Spinal cord (tissue), 10 donors: ENCODE data around the gene SLC13A4. TPM values are rescaled to one million over a fixed set of nuclear protein-coding genes. Genes with fewer than 3 reads are reported as not detected.

ENCODE experiments used
- DNase-seq, 6 donors: peaks; one replicate each; pipeline versions ENCODE4 v3.0.0 to v3.0.0-alpha.2; 2013 to 2015; ENCODE audit warnings: low spot score in 6 of 6, low read depth in 4 of 6
- H3K27ac ChIP-seq: one replicate; pipeline ENCODE4 v1.5.1; 2013; ENCODE audit warnings: low read depth, low read length, control low read depth
- H3K27me3 ChIP-seq: one replicate; pipeline ENCODE4 v1.6.1; 2013; ENCODE audit warnings: low read length; ENCODE audit not compliant: control insufficient read depth, insufficient read depth
- H3K36me3 ChIP-seq: one replicate; pipeline ENCODE4 v1.6.1; 2013; ENCODE audit warnings: low read length; ENCODE audit not compliant: control insufficient read depth, insufficient read depth
- H3K4me1 ChIP-seq: one replicate; pipeline ENCODE4 v1.6.1; 2013; ENCODE audit warnings: low read length; ENCODE audit not compliant: control insufficient read depth, insufficient read depth
- H3K4me3 ChIP-seq: one replicate; pipeline ENCODE4 v1.5.1; 2013; ENCODE audit warnings: low read depth, low read length, control low read depth
- H3K9me3 ChIP-seq: one replicate; pipeline ENCODE4 v1.6.1; 2013; ENCODE audit warnings: low read length; ENCODE audit not compliant: control insufficient read depth, insufficient read depth
- WGBS: methylation state at CpG from one replicate; pipeline ENCODE4 v1.1.5; 2013; ENCODE audit warnings: missing lambda C conversion rate; ENCODE audit not compliant: insufficient coverage; 5-methylcytosine and 5-hydroxymethylcytosine counted together
- polyA plus RNA-seq, 2 donors: library from polyadenylated mRNA; unstranded; fragments of 120-200 nt; gene quantifications; one replicate each; pipeline ENCODE4 v1.2.1, GENCODE V29; 2013; ENCODE audit not compliant: insufficient read length in 2 of 2
- total RNA-seq, 2 donors: library from RNA; depleted of rRNA in 1 of 2; stranded (reverse); fragments of 120-200 nt in 1 of 2; fragments of >200 nt in 1 of 2; gene quantifications; one replicate each; pipeline versions ENCODE4 v1.2.3 to v1.2.4, GENCODE V29; 2013 to 2014
- donor health status: healthy.

Gene SLC13A4
- total and polyA plus RNA-seq, 4 donors: 5.0 to 936 (median 106) TPM

DNA sequence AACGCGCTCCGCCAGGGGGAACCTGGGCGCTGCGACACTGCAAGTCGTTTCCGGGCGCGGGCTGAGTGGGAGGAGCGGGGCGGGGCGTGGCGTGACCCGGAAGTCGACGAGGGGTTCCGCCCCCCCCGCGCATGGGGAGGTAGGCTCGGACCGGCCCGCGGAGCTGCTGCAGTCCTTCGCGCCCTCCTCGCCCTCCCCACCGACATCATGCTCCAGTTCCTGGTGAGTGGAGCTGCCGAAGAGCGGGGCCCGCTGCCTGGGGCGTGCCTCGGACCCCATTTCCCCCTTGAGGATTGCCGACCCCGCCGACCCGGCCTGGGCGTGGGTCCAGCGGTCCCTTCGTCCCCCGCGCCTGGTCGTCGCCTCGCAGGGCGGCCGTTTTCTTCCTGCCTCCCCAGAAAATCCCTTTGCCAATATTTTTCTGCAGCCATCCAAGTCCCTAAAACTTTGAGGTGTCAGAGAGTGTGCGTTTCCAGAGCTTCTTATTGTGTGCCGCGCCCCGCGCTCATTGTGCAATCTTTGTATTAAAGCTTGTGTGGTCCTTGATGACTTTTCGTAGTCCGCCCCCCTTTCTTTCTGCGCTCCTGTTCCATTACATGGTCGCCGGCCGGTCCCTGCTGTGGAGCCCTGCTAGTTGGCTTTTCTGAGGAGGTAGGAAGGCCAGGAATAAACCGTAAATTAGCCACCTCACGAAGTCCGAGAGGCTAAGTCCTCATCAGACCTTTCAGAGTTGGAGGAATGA lies 65.4 kb downstream of the SLC13A4 start, which contains the start of gene STMP1:
Gene STMP1 (plus strand): TSS at position 142 of the 742 bp plus-strand sequence.
- H3K9me3 ChIP-seq: no peaks in the 10 kb centered on the region
- H3K36me3 ChIP-seq: no peaks in the 10 kb centered on the region
- under 1% methylated on average over 53 of the region's 60 CpGs for WGBS
- peaks cover 15% of the 10 kb centered on the region for H3K4me1 ChIP-seq
- H3K27me3 ChIP-seq: no peaks in the 10 kb centered on the region
- peak within 1 kb of the TSS; percentile 91 for H3K4me3 ChIP-seq
- H3K27ac ChIP-seq: peak within 1 kb of the TSS; percentile 93
- DNase-seq: peak; percentile 82 to 98 (median 89)

DNA sequence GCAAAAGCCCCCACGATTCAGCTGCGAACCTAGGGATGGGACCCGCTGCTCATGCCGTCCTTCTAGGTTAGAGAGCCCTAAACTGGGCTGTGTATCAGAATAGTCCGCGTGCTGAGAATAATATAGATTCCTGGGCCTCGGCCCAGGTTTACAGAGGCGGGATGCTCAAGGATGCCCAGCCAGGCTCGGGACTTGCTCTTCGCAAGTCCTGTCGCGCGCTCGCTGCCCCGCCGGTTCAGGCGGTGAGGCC lies 65.9 kb downstream of the SLC13A4 start:
- H3K27ac ChIP-seq: peak overlapping the region; percentile 93
- H3K27me3 ChIP-seq: no peaks in the 10 kb centered on the region
- no peaks in the 10 kb centered on the region for H3K36me3 ChIP-seq
- DNase-seq: no peak
- H3K9me3 ChIP-seq: no peaks in the 10 kb centered on the region
- H3K4me1 ChIP-seq: peaks cover 15% of the 10 kb centered on the region
- 4% methylated on average over 17 of the region's 17 CpGs for WGBS
- peak overlapping the region; percentile 91 for H3K4me3 ChIP-seq

DNA sequence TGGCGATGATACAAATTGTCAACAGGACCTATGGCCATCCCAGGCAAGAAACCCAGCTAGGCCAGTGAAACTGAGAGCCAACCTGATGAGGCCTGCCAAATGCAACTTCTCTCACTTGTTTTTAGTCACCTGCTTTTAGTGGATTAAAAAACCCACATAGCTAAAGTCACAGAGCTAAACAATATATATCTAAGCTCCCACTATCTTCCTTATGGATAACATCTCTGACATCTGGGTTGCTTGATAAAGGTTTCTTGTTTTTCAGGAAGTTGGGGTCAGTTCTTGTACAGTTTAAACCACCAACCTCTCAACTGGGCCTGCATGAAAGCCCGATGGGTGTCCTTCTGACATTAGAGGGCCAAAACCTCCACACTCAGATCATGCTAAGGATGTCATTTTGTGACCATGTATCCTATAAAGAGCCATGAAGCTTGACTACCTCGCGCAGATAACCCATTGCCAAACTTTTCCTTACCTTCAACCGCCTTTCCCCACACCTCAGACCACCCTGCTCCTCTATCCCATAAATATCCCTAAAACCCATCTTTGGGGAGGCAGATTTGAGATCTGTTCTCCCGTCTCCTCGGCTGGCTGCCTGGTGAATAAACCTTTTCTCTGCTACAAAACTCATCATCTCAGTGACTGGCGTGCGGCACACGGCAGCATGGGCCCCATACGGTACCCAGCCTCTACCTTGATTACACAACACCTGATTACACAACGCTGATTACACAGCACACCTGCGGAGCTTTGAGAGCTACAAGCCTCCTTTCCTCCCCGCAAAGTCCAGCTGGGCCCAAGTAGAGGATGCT lies 66.5 kb downstream of the SLC13A4 start:
- DNase-seq: peak in 1 of 6 donors; percentile 6
- Histone ChIP-seq H3K27me3 (no peaks in the 10 kb centered on the region), H3K4me3 (peak overlapping the region; percentile 91), H3K36me3 (no peaks in the 10 kb centered on the region), H3K27ac (peak overlapping the region; percentile 93), H3K9me3 (no peaks in the 10 kb centered on the region), H3K4me1 (peaks cover 15% of the 10 kb centered on the region)
- WGBS: 75% methylated on average over 11 of the region's 14 CpGs

DNA sequence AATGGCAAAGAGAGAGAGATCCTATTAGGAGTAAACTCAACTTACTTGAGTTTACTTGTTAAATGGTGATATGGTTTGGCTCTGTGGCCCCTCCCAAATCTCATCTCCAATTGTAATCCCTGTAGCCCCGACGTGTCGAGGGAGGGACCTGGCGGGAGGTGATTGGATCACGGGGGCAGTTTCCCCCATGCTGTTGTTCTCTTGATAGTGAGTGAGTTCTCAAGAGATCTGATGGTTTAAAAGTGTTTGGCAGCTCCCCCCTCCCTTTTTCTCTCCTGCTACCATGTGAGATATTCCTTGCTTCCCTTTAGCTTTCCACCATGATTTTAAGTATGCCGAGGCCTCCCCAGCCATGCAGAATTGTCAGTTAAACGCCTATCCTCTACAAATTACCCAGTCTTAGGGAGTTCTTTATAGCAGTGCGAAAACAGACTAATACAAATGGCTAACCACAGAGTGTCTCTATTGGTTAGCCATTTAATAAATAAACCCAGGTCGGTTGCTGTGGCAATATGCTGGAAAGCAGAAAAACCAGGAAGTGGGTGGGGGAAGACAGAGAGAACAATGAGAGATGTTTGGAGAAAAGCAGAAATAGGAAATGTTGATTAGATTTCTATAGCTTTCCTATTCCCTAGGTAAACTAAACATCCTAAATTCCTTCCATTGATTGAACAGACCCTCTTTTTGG lies 68.7 kb downstream of the SLC13A4 start:
- Histone ChIP-seq H3K9me3 (no peaks in the 10 kb centered on the region), H3K4me1 (peaks cover 15% of the 10 kb centered on the region), H3K27me3 (no peaks in the 10 kb centered on the region), H3K27ac (no peak overlapping the region), H3K4me3 (no peak overlapping the region), H3K36me3 (no peaks in the 10 kb centered on the region)
- no peak for DNase-seq
- 80% methylated on average over 2 of the region's 9 CpGs for WGBS

DNA sequence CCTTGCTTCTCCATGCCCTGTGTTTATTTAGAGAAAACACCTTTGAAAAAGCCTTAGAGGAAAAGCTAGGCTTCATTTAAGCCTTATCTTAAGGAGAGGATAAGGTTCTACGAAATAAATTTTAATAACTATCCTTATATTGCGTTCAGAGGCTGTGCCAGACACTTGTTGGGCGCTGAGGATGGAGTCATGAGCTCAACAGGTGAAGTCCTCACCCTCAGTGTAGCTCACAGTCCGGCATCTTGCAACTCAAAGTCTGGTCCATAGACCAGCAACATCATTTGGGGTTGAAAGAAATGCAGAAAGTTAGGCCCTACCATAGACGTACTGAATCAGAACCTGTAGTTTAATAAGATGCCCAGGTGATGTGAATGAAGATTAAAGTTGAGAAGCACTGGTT lies 69.4 kb downstream of the SLC13A4 start:
- Histone ChIP-seq H3K4me3 (no peak overlapping the region), H3K9me3 (no peaks in the 10 kb centered on the region), H3K27me3 (no peaks in the 10 kb centered on the region), H3K4me1 (peaks cover 11% of the 10 kb centered on the region), H3K27ac (no peak overlapping the region), H3K36me3 (no peaks in the 10 kb centered on the region)
- DNase-seq: no peak
- WGBS: 100% methylated on average over 3 of the region's 5 CpGs

DNA sequence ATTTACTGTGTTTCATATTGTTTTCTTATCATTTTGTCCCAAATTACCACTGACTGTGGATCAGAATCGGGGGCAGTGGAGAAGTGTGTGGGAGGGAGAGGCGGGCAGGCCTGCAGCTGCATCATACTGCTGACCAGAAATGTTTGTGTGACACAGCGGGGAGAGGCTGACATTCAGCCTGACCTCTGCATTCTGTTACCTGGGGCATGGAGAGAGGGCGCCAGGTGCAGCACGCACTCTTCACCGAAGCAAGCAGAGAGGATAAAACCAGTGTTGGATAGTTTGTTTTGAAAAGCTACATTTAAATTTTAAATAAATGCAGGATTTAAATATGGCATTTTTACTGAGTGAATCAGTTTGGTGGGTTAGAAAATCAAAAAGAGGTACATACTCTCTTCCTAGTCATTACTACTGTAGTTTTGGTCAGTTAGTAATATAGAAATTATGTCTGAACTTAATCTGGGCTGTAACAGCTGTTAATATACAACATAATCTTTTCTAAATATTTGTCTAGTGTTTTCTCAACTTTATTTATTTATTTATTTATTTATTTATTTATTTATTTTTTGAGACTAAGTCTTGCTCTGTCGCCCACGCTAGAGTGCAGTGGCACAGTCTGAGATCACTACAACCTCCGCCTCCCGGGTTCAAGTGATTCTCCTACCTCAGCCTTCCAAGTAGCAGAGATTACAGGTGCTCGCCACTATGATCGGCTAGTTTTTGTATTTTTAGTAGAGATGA lies 74.5 kb downstream of the SLC13A4 start:
- Histone ChIP-seq H3K27ac (no peak overlapping the region), H3K36me3 (peaks cover 11% of the 10 kb centered on the region), H3K27me3 (no peaks in the 10 kb centered on the region), H3K9me3 (no peaks in the 10 kb centered on the region), H3K4me3 (no peak overlapping the region), H3K4me1 (no peaks in the 10 kb centered on the region)
- DNase-seq: no peak
- 65% methylated on average over 2 of the region's 12 CpGs for WGBS

DNA sequence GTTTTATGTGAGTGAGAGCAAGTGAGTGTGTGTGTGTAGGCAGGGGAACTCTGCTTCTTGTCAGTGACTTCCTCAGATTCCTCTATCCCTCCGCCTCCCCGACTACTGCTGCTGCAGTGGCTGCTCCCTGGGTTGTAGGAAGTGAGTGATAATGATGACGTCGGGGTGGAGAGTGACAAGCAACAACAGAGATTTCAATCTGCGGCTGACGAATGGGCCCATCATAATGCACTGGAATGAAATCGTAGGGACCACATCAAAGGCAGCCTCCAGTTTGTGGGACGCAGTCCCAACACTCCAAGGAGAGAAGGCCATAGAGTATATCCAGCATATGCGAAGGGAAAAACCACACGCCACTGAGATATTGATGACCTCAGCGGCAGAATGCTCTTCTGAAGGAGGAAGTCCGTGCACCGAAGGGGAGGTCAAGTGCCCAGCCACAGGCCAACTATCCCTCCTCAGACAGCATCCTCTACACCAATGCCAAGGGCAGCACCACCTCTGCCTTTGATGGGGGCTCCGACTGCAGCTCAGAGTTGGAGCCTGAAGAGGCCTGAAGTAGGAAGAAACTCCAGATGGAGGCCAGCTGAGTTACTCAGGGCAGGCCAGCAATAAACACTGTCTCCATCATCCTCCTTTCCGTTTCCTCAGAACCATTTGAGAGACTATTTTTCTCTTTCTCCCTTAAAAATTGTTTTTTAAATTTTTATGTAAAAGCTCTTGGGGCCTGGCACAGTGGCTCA lies 77.0 kb downstream of the SLC13A4 start:
- no peak for DNase-seq
- no peaks in the 10 kb centered on the region for H3K4me1 ChIP-seq
- 86% methylated on average over 9 of the region's 15 CpGs for WGBS
- H3K27ac ChIP-seq: no peak overlapping the region
- no peaks in the 10 kb centered on the region for H3K27me3 ChIP-seq
- H3K36me3 ChIP-seq: peaks cover 22% of the 10 kb centered on the region
- no peaks in the 10 kb centered on the region for H3K9me3 ChIP-seq
- no peak overlapping the region for H3K4me3 ChIP-seq

DNA sequence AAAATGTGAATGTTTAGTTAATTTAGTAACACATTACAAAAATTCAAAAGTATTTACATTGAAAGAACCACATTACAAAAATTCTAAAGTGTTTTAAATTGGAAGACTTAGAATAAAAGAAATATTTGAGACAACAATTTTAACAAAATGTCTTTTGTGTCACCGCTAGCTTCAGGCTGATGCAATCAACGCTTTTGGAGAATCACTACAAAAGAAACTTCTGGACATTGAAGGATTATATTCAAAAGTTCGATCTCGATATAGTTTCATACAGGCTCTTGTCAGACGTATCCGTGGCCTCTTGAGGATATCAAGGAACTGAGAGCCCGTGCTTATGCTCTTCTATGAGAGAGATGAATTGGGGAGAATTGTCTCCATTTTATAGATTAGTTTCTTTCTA lies 79.8 kb downstream of the SLC13A4 start:
- Histone ChIP-seq H3K36me3 (peaks cover 26% of the 10 kb centered on the region), H3K27me3 (no peaks in the 10 kb centered on the region), H3K9me3 (no peaks in the 10 kb centered on the region), H3K4me3 (no peak overlapping the region), H3K4me1 (no peaks in the 10 kb centered on the region), H3K27ac (no peak overlapping the region)
- DNase-seq: no peak
- 87% methylated on average over 3 of the region's 7 CpGs for WGBS

DNA sequence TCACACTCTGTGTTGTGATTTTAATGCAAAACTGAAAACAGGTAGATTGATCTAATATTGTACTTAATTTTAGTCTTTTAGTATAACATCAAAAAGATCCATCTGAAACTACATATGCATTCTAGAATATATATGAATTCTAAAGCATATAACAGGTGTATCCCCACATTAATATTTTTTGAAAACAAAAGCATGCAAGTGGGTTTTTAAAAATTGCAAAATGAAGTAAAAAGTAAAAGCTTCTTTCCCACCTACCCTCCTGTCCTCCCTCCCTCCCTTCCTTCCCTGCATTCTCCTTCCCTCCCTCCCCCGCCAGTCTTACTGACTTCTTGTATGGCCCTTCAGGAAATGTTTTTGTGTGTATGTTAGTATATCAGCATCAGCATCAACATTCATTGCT lies 80.2 kb downstream of the SLC13A4 start:
- H3K9me3 ChIP-seq: no peaks in the 10 kb centered on the region
- H3K27me3 ChIP-seq: no peaks in the 10 kb centered on the region
- H3K27ac ChIP-seq: no peak overlapping the region
- no peak for DNase-seq
- WGBS: no CpG with 5 or more reads among the region's 1 CpG
- H3K4me1 ChIP-seq: no peaks in the 10 kb centered on the region
- peaks cover 26% of the 10 kb centered on the region for H3K36me3 ChIP-seq
- H3K4me3 ChIP-seq: no peak overlapping the region
